Upper lobe of left lung (tissue), 6 donors: ENCODE results near the gene B9D2. TPM values are rescaled to one million over a fixed set of nuclear protein-coding genes. Genes with fewer than 3 reads are reported as not detected.

Experiments used
- ATAC-seq, 2 donors: fragments of 200-7000 bp; cut with Tn5 transposase; one replicate each; pipeline ENCODE4 v1.9.1; 2022; ENCODE audit warnings: mild to moderate bottlenecking in 2 of 2, moderate library complexity in 2 of 2; ENCODE audit not compliant: low FRiP score in 2 of 2
- DNase-seq, 2 donors: peaks; one replicate each; pipeline ENCODE4 v3.0.0-alpha.2; 2019 to 2020
- H3K27ac ChIP-seq, 4 donors: fragments of 200-600 bp; sonication (generic); one replicate each; pipeline ENCODE4 v1.5.1; 2016 to 2019
- H3K27me3 ChIP-seq, 4 donors: fragments of 200-600 bp; sonication (generic); one replicate each; pipeline ENCODE4 v1.5.1; 2017 to 2019
- H3K36me3 ChIP-seq, 4 donors: fragments of 200-600 bp; sonication (generic); one replicate each; pipeline ENCODE4 v1.5.1; 2016 to 2019
- H3K4me1 ChIP-seq, 4 donors: fragments of 200-600 bp; sonication (generic); one replicate each; pipeline ENCODE4 v1.5.1; 2018 to 2019
- H3K4me3 ChIP-seq, 4 donors: fragments of 200-600 bp; sonication (generic); one replicate each; pipeline ENCODE4 v1.5.1; 2017 to 2019; ENCODE audit warnings: mild to moderate bottlenecking in 2 of 4, moderate library complexity in 1 of 4
- H3K9me3 ChIP-seq, 4 donors: fragments of 200-600 bp; sonication (generic); one replicate each; pipeline ENCODE4 v1.5.1; 2018 to 2019
- EP300 ChIP-seq, 4 donors: sonication (generic); formaldehyde crosslinking; IDR thresholded peaks; one replicate each; pipeline ENCODE4 v1.5.1; 2017; ENCODE audit warnings: antibody characterized with exemption in 4 of 4, control low read depth in 2 of 4
- POLR2A ChIP-seq, 4 donors: fragments of 450-650 bp; IDR thresholded peaks; one replicate each; pipeline ENCODE4 v1.5.1; 2016 to 2017; ENCODE audit warnings: antibody characterized with exemption in 4 of 4, mild to moderate bottlenecking in 2 of 4
- POLR2AphosphoS5 ChIP-seq, 2 donors: sonication (generic); formaldehyde crosslinking; IDR thresholded peaks; one replicate each; pipeline ENCODE4 v1.5.1; 2017; ENCODE audit warnings: antibody characterized with exemption in 2 of 2
- WGBS, 2 donors: methylation state at CpG; one replicate each; pipeline ENCODE4 v1.1.5; 2017 to 2018; 5-methylcytosine and 5-hydroxymethylcytosine counted together
- total RNA-seq, 6 donors: library from RNA; depleted of rRNA in 4 of 6; stranded (reverse); fragments of >200 nt in 4 of 6; gene quantifications; one replicate each; pipeline versions ENCODE4 v1.1.0 to v1.2.1, GENCODE V29; 2016 to 2021
- TF ChIP-seq, protein P1 (sequence below), 6 experiments: fragments of 450-650 bp in 4 of 6; fragments of 200-600 bp in 2 of 6; sonication (generic) in 2 of 6; IDR thresholded peaks; one replicate each; pipeline ENCODE4 v1.5.1; 2016 to 2019; ENCODE audit warnings: antibody characterized with exemption in 6 of 6
- donor health status: DM: no; HTN: no; CAD: no; lungs with moderate emphysema.
- donor health status: DM: no; HTN: yes; CAD: no; lungs with severe emphysema.

Gene B9D2
- total RNA-seq, 6 donors from 2014 or later: 7.0 to 17.2 (median 10.3) TPM; not detected in 1

DNA sequence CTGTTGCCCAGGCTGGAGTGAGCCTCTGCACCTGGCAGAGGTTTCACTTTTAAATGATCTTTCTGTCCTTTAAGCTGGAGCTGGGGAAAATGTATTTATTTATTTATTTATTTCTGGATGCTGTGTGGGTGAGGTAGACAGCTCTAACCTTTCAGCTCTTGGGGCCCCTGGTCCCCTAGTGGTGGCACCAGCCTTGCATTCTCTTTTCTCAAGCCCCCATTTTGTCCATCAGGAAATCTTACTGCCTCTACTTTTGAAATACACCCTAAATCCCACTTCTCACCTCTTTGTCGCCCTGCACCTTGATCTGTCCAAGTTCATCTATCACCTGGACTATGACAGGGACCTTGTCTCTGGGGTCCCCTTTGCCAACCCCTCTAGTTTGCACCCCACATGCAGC lies 2.1 kb upstream of the B9D2 start:
- Histone ChIP-seq H3K9me3 (no peaks in the 10 kb centered on the region), H3K27me3 (no peaks in the 10 kb centered on the region), H3K27ac (no peak overlapping the region), H3K4me3 (no peak overlapping the region), H3K4me1 (peaks cover 24 to 41% (median 37%) of the 10 kb centered on the region in 4 donors), H3K36me3 (no peaks in the 10 kb centered on the region)
- TF ChIP-seq EP300 (IDR thresholded peaks at IDR 0.05) (no peak), POLR2A (IDR thresholded peaks at IDR 0.05) (no peak), POLR2AphosphoS5 (IDR thresholded peaks at IDR 0.05) (no peak)
- TF ChIP-seq, protein P1, sequence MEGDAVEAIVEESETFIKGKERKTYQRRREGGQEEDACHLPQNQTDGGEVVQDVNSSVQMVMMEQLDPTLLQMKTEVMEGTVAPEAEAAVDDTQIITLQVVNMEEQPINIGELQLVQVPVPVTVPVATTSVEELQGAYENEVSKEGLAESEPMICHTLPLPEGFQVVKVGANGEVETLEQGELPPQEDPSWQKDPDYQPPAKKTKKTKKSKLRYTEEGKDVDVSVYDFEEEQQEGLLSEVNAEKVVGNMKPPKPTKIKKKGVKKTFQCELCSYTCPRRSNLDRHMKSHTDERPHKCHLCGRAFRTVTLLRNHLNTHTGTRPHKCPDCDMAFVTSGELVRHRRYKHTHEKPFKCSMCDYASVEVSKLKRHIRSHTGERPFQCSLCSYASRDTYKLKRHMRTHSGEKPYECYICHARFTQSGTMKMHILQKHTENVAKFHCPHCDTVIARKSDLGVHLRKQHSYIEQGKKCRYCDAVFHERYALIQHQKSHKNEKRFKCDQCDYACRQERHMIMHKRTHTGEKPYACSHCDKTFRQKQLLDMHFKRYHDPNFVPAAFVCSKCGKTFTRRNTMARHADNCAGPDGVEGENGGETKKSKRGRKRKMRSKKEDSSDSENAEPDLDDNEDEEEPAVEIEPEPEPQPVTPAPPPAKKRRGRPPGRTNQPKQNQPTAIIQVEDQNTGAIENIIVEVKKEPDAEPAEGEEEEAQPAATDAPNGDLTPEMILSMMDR (IDR thresholded peaks at IDR 0.05): no peak
- ATAC-seq: no peak
- WGBS, 2 donors: 94 to 100% methylated on average over 1 of the region's 1 CpG
- no peak for DNase-seq

DNA sequence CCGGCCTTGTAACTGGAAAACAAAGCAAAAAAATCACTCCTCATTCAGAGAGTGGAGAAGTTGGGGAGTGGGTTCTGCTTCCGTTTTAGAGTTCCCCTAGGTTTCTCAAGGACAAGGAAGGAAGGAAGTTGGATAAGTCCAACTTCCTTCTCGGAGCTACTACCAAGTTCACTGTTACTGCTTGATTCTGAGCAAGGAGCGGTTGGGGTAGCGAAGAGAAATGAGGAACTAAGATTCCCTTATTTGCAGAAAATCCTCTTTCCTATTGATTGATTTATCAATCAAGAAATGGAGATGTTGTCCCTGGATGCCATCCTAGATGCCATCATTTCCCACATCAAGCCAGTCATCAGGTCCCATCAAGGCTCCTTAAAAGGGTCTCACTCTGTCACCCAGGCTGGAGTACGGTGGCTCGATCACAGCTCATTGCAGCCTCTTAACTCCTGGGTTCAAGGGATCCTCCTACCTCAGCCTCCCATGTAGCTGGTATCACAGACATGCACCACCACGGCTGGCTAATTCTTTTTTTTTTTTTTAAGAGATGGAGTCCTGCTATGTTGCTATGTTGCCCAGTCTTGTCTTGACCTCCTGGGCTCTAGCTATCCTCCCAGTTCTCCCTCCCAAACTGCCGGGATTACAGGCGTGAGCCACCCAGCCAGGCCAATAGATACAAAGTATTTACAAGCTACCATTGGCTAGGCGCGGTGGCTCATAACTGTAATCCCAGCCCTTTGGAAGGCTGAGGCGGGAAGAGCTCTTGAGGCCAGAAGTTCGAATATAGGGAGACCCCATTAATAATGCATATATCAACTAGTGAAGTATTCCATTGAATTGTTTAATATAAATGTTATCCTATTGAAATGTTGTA lies 809 bp upstream of the B9D2 start:
- H3K4me3 ChIP-seq: peak overlapping the region; percentile 48 to 74 (median 60)
- H3K36me3 ChIP-seq: no peaks in the 10 kb centered on the region
- no peaks in the 10 kb centered on the region for H3K9me3 ChIP-seq
- no peaks in the 10 kb centered on the region for H3K27me3 ChIP-seq
- DNase-seq (no peak), ATAC-seq (peak in 1 of 2 donors; percentile 29)
- no peak for TF ChIP-seq POLR2AphosphoS5 (IDR thresholded peaks at IDR 0.05)
- TF ChIP-seq, protein P1 (IDR thresholded peaks at IDR 0.05): no peak
- TF ChIP-seq EP300 (IDR thresholded peaks at IDR 0.05): no peak
- no peak for TF ChIP-seq POLR2A (IDR thresholded peaks at IDR 0.05)
- peak overlapping the region; percentile 90 to 98 (median 98) for H3K27ac ChIP-seq
- peaks cover 24 to 41% (median 36%) of the 10 kb centered on the region in 4 donors for H3K4me1 ChIP-seq
- 69 to 72% methylated on average over 14 of the region's 14 CpGs for WGBS, 2 donors

DNA sequence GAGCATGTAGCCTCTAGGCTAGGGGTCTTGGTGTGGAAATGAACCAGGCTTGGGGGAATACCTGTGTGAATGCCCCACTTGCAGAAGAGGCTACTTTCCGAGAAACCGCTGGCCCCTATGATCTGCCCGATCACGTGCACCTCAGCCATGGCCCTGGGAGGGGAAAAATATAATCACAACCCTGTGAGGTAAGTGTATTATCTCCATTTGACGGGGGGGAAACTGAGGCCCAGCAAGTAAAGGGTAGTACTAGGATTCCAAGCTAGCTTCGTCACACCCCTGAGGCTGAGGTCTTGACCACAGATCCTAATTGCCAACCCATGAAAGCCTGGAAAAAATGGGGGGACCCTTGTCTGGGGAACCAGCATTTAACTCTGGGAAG lies 587 bp downstream of the B9D2 start:
- Histone ChIP-seq H3K27me3 (no peaks in the 10 kb centered on the region), H3K27ac (peak overlapping the region; percentile 90 to 98 (median 98)), H3K36me3 (no peaks in the 10 kb centered on the region), H3K4me1 (peaks cover 24 to 35% (median 35%) of the 10 kb centered on the region in 4 donors), H3K4me3 (peak overlapping the region; percentile 48 to 77 (median 71)), H3K9me3 (no peaks in the 10 kb centered on the region)
- TF ChIP-seq, protein P1 (IDR thresholded peaks at IDR 0.05): no peak
- TF ChIP-seq POLR2AphosphoS5 (IDR thresholded peaks at IDR 0.05) (no peak), EP300 (IDR thresholded peaks at IDR 0.05) (no peak), POLR2A (IDR thresholded peaks at IDR 0.05) (no peak)
- ATAC-seq: no peak
- DNase-seq: no peak
- WGBS, 2 donors: 39 to 40% methylated on average over 6 of the region's 6 CpGs

DNA sequence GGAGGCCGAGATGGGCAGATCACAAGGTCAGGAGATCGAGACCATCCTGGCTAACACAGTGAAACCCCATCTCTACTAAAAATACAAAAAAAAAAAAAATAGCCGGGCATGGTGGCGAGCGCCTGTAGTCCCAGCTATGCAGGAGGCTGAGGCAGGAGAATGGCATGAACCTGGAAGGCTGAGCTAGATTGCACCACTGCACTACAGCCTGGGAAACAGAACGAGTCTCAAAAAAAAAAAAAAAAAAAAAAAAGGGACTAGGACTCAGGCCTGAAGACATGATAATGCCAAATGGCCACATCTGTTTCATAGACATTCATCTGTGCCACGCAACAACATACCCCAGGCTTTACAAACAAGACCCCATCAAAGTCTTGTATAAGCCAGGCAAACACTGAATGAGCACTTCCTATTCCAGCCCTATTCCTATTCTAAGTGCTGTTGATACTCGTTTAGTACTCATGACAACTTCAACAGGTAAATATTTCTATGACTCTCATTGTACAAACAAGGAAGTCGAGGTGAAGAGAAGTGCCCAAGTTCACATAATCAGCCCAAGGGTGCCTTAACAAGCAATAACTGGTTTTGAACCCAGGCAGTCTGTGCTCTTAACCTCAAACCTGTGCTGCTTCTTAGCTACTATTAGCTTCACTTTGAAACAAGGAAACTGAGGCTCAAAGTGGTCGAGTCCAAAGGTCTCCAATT lies 1.7 kb downstream of the B9D2 start:
- no peak for DNase-seq
- Histone ChIP-seq H3K9me3 (no peaks in the 10 kb centered on the region), H3K4me1 (peaks cover 19 to 36% (median 27%) of the 10 kb centered on the region in 4 donors), H3K4me3 (no peak overlapping the region), H3K36me3 (no peaks in the 10 kb centered on the region), H3K27me3 (no peaks in the 10 kb centered on the region), H3K27ac (peak overlapping the region; percentile 90 to 98 (median 98))
- peak in 1 of 2 donors; percentile 32 for ATAC-seq
- WGBS, 2 donors: 73 to 74% methylated on average over 10 of the region's 10 CpGs
- TF ChIP-seq, protein P1 (IDR thresholded peaks at IDR 0.05): no peak
- TF ChIP-seq EP300 (IDR thresholded peaks at IDR 0.05): no peak
- TF ChIP-seq POLR2A (IDR thresholded peaks at IDR 0.05): no peak
- TF ChIP-seq POLR2AphosphoS5 (IDR thresholded peaks at IDR 0.05): no peak
